Tibial artery (tissue), 4 donors: Measurements from ENCODE around the gene ZCWPW1.
A peak's percentile ranks its signal among the peaks of the same experiment; 100 is the strongest.

Source experiments
- DNase-seq, 2 donors: peaks; one replicate each; pipeline ENCODE4 v3.0.0-alpha.2; 2019
- H3K27ac ChIP-seq, 2 donors: fragments of 200-600 bp; sonication (generic) in 1 of 2; 1 replicate in 1 of 2; 2 replicates in 1 of 2; pipeline ENCODE4 v1.5.1; 2018 to 2019; ENCODE audit warnings: mild to moderate bottlenecking in 1 of 2
- H3K27me3 ChIP-seq, 2 donors: fragments of 200-600 bp; sonication (generic) in 1 of 2; one replicate each; pipeline versions ENCODE4 v1.5.1 to v1.6.0; 2016 to 2019
- H3K36me3 ChIP-seq, 3 donors: fragments of 200-600 bp; sonication (generic) in 2 of 3; one replicate each; pipeline ENCODE4 v1.5.1; 2016 to 2019; ENCODE audit warnings: mild to moderate bottlenecking in 2 of 3
- H3K4me1 ChIP-seq, 4 donors: fragments of 200-600 bp; sonication (generic) in 2 of 4; 1 replicate in 3 of 4; 2 replicates in 1 of 4; pipeline ENCODE4 v1.5.1; 2016 to 2019
- H3K4me3 ChIP-seq, 2 donors: fragments of 200-600 bp; sonication (generic) in 1 of 2; 1 replicate in 1 of 2; 2 replicates in 1 of 2; pipeline ENCODE4 v1.5.1; 2018 to 2019; ENCODE audit warnings: mild to moderate bottlenecking in 2 of 2
- H3K9me3 ChIP-seq, 3 donors: fragments of 200-600 bp; sonication (generic) in 1 of 3; one replicate each; pipeline ENCODE4 v1.5.1; 2016 to 2019
- CTCF ChIP-seq, 2 experiments: fragments of 200-600 bp in 1 of 2; fragments of 450-650 bp in 1 of 2; IDR thresholded peaks; one replicate each; pipeline ENCODE4 v1.5.1; 2017 to 2019; ENCODE audit warnings: antibody characterized with exemption in 2 of 2, mild to moderate bottlenecking in 1 of 2, moderate library complexity in 1 of 2
- intact Hi-C: fragments of 100-400 bp; cut with DNase I; formaldehyde crosslinking; loops from one replicate; pipeline ENCODE4 v1.15.0; 2023; ENCODE audit warnings: low total_unique reads

ZCWPW1 gene

GRCh38 chr7:100475549-100475948, 47.0 kb upstream of the ZCWPW1 start:
- intact Hi-C loops = loop anchor here (10.0 kb wide), 1 partner anchor 199 kb away; the partner anchor contains the start of gene GNB2
- peaks cover 0 to 64% (median 49%) of the 10 kb centered on the region in 4 donors for H3K4me1 ChIP-seq
- no peak for DNase-seq
- H3K4me3 ChIP-seq = peak overlapping the region; percentile 65 to 98
- H3K36me3 ChIP-seq = peaks cover 4 to 57% (median 16%) of the 10 kb centered on the region in 3 donors
- no peak for TF ChIP-seq CTCF (IDR thresholded peaks at IDR 0.05)
- no peaks in the 10 kb centered on the region for H3K27me3 ChIP-seq
- H3K9me3 ChIP-seq = no peaks in the 10 kb centered on the region
- peak overlapping the region; percentile 84 to 95 for H3K27ac ChIP-seq

GRCh38 chr7:100472854-100473499, 44.5 kb upstream of the ZCWPW1 start:
- Histone ChIP-seq H3K36me3 (peaks cover 4 to 77% (median 16%) of the 10 kb centered on the region in 3 donors), H3K4me1 (peaks cover 0 to 64% (median 47%) of the 10 kb centered on the region in 4 donors), H3K27me3 (no peaks in the 10 kb centered on the region), H3K4me3 (no peak overlapping the region), H3K27ac (peak overlapping the region; percentile 59 to 65), H3K9me3 (no peaks in the 10 kb centered on the region)
- intact Hi-C loops = loop anchor here (10.0 kb wide), 1 partner anchor 202 kb away; the partner anchor contains the start of gene GNB2
- DNase-seq = peak; percentile 38 to 74
- no peak for TF ChIP-seq CTCF (IDR thresholded peaks at IDR 0.05)

GRCh38 chr7:100472121-100472851, 43.8 kb upstream of the ZCWPW1 start:
- H3K9me3 ChIP-seq = no peaks in the 10 kb centered on the region
- no peak for DNase-seq
- no peak overlapping the region for H3K4me3 ChIP-seq
- H3K27me3 ChIP-seq = no peaks in the 10 kb centered on the region
- no peak for TF ChIP-seq CTCF (IDR thresholded peaks at IDR 0.05)
- H3K36me3 ChIP-seq = peaks cover 4 to 83% (median 20%) of the 10 kb centered on the region in 3 donors
- H3K4me1 ChIP-seq = peaks cover 0 to 64% (median 43%) of the 10 kb centered on the region in 4 donors
- intact Hi-C loops = loop anchor here (10.0 kb wide), 1 partner anchor 203 kb away; the partner anchor contains the start of gene GNB2
- H3K27ac ChIP-seq = peak overlapping the region; percentile 59 to 65

GRCh38 chr7:100471021-100471420, 42.5 kb upstream of the ZCWPW1 start:
- no peak for DNase-seq
- intact Hi-C loops = loop anchor here (10.0 kb wide), 1 partner anchor 204 kb away; the partner anchor contains the start of gene GNB2
- Histone ChIP-seq H3K36me3 (peaks cover 4 to 85% (median 20%) of the 10 kb centered on the region in 3 donors), H3K4me3 (no peak overlapping the region), H3K4me1 (peaks cover 0 to 64% (median 38%) of the 10 kb centered on the region in 4 donors), H3K27me3 (no peaks in the 10 kb centered on the region), H3K9me3 (no peaks in the 10 kb centered on the region), H3K27ac (no peak overlapping the region)
- no peak for TF ChIP-seq CTCF (IDR thresholded peaks at IDR 0.05)

GRCh38 chr7:100469227-100470044, 40.9 kb upstream of the ZCWPW1 start:
- Histone ChIP-seq H3K27me3 (no peaks in the 10 kb centered on the region), H3K4me3 (no peak overlapping the region), H3K36me3 (peaks cover 4 to 71% (median 19%) of the 10 kb centered on the region in 3 donors), H3K9me3 (no peaks in the 10 kb centered on the region), H3K27ac (peak overlapping the region in 1 of 2 donors; percentile 38), H3K4me1 (peaks cover 0 to 55% (median 36%) of the 10 kb centered on the region in 4 donors)
- intact Hi-C loops = loop anchor here (5.0 to 10.0 kb wide), 4 partner anchors 88 to 395 kb away; partner anchors contain the start of genes EPO, GNB2 and TRIP6
- peak; percentile 92 to 95 for TF ChIP-seq CTCF (IDR thresholded peaks at IDR 0.05)
- peak; percentile 82 to 89 for DNase-seq
